ENCODE results near the gene UQCR10. TPM values are rescaled to one million over a fixed set of nuclear protein-coding genes. Genes with fewer than 3 reads are reported as not detected.

UQCR10 gene
- total RNA-seq, 3 donors from 2014 or later (not counting 1 experiment from before 2014, with no cell fraction given), result 33.6 to 40.8 (median 35.4) TPM

DNA sequence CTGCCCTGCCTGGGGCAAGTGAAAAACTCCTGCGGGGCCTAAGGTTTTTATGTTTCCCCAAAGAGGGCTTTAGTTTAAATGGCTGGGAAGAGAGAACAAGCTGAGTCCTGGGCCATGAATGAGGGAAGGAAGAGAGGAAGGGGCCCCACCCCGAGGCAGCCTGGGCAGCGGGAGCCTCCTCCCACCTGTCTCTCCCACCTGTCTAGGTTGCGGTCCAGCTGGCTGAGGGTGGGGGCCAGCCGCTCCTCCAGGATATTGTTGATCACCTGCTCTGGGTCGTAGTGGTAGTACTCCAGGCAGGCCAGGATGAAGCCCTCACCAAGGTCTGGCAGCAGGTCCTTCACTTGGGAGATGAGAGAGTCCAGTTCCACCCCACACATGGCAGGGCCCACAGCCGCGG, 34.6 kb downstream of the UQCR10 start:
- no peak overlapping the region for H3K4me3 ChIP-seq (ENCODE audit: low read length)
- Mint-ChIP-seq H3K9me3 (no peaks in the 10 kb centered on the region), H3K36me3 (peaks cover 17% of the 10 kb centered on the region), H3K27me3 (ENCODE audit: low read depth in 2 of 2) (no peaks in the 10 kb centered on the region), H3K4me1 (peaks cover 7 to 8% of the 10 kb centered on the region in 2 donors), H3K4me3 (no peak overlapping the region), H3K27ac (no peak overlapping the region)
- H3K27me3 ChIP-seq (ENCODE audit: control insufficient read depth, insufficient read depth, low read length), result no peaks in the 10 kb centered on the region
- no peak for ATAC-seq
- TF ChIP-seq, protein P1, sequence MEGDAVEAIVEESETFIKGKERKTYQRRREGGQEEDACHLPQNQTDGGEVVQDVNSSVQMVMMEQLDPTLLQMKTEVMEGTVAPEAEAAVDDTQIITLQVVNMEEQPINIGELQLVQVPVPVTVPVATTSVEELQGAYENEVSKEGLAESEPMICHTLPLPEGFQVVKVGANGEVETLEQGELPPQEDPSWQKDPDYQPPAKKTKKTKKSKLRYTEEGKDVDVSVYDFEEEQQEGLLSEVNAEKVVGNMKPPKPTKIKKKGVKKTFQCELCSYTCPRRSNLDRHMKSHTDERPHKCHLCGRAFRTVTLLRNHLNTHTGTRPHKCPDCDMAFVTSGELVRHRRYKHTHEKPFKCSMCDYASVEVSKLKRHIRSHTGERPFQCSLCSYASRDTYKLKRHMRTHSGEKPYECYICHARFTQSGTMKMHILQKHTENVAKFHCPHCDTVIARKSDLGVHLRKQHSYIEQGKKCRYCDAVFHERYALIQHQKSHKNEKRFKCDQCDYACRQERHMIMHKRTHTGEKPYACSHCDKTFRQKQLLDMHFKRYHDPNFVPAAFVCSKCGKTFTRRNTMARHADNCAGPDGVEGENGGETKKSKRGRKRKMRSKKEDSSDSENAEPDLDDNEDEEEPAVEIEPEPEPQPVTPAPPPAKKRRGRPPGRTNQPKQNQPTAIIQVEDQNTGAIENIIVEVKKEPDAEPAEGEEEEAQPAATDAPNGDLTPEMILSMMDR (IDR thresholded peaks at IDR 0.05), result no peak
- 91% methylated on average over 7 of the region's 8 CpGs for WGBS (ENCODE audit: insufficient coverage)
- DNase-seq, result no peak
- H3K27ac ChIP-seq (ENCODE audit: low read length), result no peak overlapping the region
- intact Hi-C loops (cut with micrococcal nuclease), result no loop called here
- no peaks in the 10 kb centered on the region for H3K9me3 ChIP-seq (ENCODE audit: control insufficient read depth, insufficient read depth, low read length)
- H3K4me1 ChIP-seq (ENCODE audit: control insufficient read depth, insufficient read depth, low read length), result peaks cover 24% of the 10 kb centered on the region
- peaks cover 83% of the 10 kb centered on the region for H3K36me3 ChIP-seq (ENCODE audit: control insufficient read depth, insufficient read depth, low read length)

DNA sequence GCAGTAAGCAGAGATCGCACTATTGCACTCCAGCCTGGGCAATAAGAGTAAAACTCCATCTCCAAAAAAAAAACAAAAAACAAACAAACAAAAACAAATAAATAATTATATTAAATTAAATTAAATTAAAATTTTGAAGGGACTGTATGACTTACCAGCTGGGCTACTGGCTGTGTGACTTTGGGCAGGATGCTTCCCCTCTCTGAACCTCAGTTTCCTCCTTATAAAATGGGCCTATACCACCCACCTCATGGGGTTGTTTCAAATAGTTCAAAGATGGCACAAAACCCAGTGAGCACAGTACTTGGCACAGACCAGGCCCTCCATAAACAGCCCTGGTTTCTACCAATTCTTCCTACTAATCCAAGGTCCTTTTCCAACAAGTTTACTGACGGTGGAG, 36.0 kb downstream of the UQCR10 start:
- Mint-ChIP-seq H3K36me3 (peaks cover 17% of the 10 kb centered on the region), H3K4me3 (no peak overlapping the region), H3K27ac (no peak overlapping the region), H3K4me1 (peaks cover 7 to 8% of the 10 kb centered on the region in 2 donors), H3K27me3 (ENCODE audit: low read depth in 2 of 2) (no peaks in the 10 kb centered on the region), H3K9me3 (no peaks in the 10 kb centered on the region)
- 90% methylated on average over 1 of the region's 2 CpGs for WGBS (ENCODE audit: insufficient coverage)
- H3K36me3 ChIP-seq (ENCODE audit: control insufficient read depth, insufficient read depth, low read length), result peaks cover 85% of the 10 kb centered on the region
- no peaks in the 10 kb centered on the region for H3K9me3 ChIP-seq (ENCODE audit: control insufficient read depth, insufficient read depth, low read length)
- no peak overlapping the region for H3K4me3 ChIP-seq (ENCODE audit: low read length)
- intact Hi-C loops (cut with micrococcal nuclease), result no loop called here
- H3K27ac ChIP-seq (ENCODE audit: low read length), result no peak overlapping the region
- DNase-seq (no peak), ATAC-seq (no peak)
- peaks cover 10% of the 10 kb centered on the region for H3K4me1 ChIP-seq (ENCODE audit: control insufficient read depth, insufficient read depth, low read length)
- H3K27me3 ChIP-seq (ENCODE audit: control insufficient read depth, insufficient read depth, low read length), result no peaks in the 10 kb centered on the region
- TF ChIP-seq, protein P1 (IDR thresholded peaks at IDR 0.05), result no peak

- Mint-ChIP-seq H3K4me1 (peaks cover 8 to 10% of the 10 kb centered on the region in 2 donors), H3K27me3 (ENCODE audit: low read depth in 2 of 2) (no peaks in the 10 kb centered on the region), H3K36me3 (peaks cover 16% of the 10 kb centered on the region), H3K9me3 (no peaks in the 10 kb centered on the region), H3K4me3 (no peak overlapping the region), H3K27ac (peak overlapping the region in 1 of 2 donors; percentile 53)
- ATAC-seq (no peak), DNase-seq (no peak)
- H3K4me3 ChIP-seq (ENCODE audit: low read length), result no peak overlapping the region
- H3K27me3 ChIP-seq (ENCODE audit: control insufficient read depth, insufficient read depth, low read length), result no peaks in the 10 kb centered on the region
- H3K27ac ChIP-seq (ENCODE audit: low read length), result no peak overlapping the region
- peaks cover 74% of the 10 kb centered on the region for H3K36me3 ChIP-seq (ENCODE audit: control insufficient read depth, insufficient read depth, low read length)
- no peaks in the 10 kb centered on the region for H3K4me1 ChIP-seq (ENCODE audit: control insufficient read depth, insufficient read depth, low read length)
- 100% methylated on average over 2 of the region's 2 CpGs for WGBS (ENCODE audit: insufficient coverage)
- H3K9me3 ChIP-seq (ENCODE audit: control insufficient read depth, insufficient read depth, low read length), result no peaks in the 10 kb centered on the region
- intact Hi-C loops (cut with micrococcal nuclease), result no loop called here
- TF ChIP-seq, protein P1 (IDR thresholded peaks at IDR 0.05), result no peak
Measured at GRCh38 chr22:29804985-29805384, 37.8 kb downstream of the UQCR10 start.

DNA sequence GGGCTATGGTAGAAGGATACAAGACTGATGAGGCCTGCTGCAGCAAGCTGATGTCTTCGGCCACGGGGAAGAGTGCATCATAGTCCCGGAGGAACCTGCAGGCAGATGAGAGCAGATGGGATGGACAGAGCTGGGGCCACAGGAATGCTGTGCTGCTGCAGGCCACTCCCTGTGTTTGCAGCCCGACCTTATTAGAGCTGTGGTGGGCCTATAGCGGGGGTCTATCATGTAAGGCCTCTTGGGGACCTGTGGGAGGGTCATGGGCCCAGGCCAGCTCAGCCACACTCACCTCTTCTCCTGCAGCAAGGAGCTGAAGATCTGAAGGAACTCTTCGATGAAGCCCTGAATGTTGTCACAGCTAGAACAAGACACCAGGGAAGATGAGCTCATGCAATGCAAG, 39.0 kb downstream of the UQCR10 start:
- H3K9me3 Mint-ChIP-seq, result no peaks in the 10 kb centered on the region
- Histone ChIP-seq H3K27me3 (ENCODE audit: control insufficient read depth, insufficient read depth, low read length) (no peaks in the 10 kb centered on the region), H3K9me3 (ENCODE audit: control insufficient read depth, insufficient read depth, low read length) (no peaks in the 10 kb centered on the region), H3K36me3 (ENCODE audit: control insufficient read depth, insufficient read depth, low read length) (peaks cover 69% of the 10 kb centered on the region), H3K4me3 (ENCODE audit: low read length) (no peak overlapping the region), H3K27ac (ENCODE audit: low read length) (no peak overlapping the region), H3K4me1 (ENCODE audit: control insufficient read depth, insufficient read depth, low read length) (no peaks in the 10 kb centered on the region)
- intact Hi-C loops (cut with micrococcal nuclease), result no loop called here
- no peak for ATAC-seq
- 95% methylated on average over 6 of the region's 6 CpGs for WGBS (ENCODE audit: insufficient coverage)
- TF ChIP-seq, protein P1 (IDR thresholded peaks at IDR 0.05), result no peak
- peaks cover 13% of the 10 kb centered on the region for H3K36me3 Mint-ChIP-seq
- DNase-seq, result no peak
- H3K4me1 Mint-ChIP-seq, result peaks cover 8 to 12% of the 10 kb centered on the region in 2 donors
- no peak overlapping the region for H3K4me3 Mint-ChIP-seq
- peak overlapping the region in 1 of 2 donors; percentile 53 for H3K27ac Mint-ChIP-seq
- no peaks in the 10 kb centered on the region for H3K27me3 Mint-ChIP-seq (ENCODE audit: low read depth in 2 of 2)
